Activated T-cell treated with anti-CD3 and anti-CD28 coated beads for 4 hours (primary cell): Measurements from ENCODE around the gene ATF1.
"Not testable (repeated sequence)": the region's sequence is repeated elsewhere in the genome, so short reads cannot be mapped to it uniquely, and the experiment has no call there.

ENCODE experiments used
- DNase-seq: peaks from one replicate; pipeline ENCODE4 v3.0.0-alpha.2; 2020

ATF1 gene

DNA sequence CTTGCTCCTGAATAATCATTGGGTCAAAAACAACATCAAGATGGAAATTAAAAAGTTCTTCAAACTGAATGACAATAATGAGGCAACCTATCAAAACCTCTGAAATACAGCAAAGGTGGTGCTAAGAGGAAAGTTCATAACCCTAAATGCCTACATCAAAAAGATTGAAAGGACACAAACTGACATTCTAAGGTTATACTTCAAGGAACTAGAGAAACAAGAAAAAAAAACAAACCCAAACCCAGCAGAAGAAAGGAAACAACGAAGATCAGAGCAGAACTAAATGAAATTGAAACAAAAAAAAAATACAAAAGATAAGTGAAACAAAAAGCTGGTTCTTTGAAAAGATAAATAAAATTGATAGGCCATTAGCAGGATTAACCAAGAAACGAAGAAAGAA is 105.0 kb downstream of the ATF1 start:
- DNase-seq: not testable (repeated sequence)
